NT2/D1 (cell line): ENCODE data around the gene UBE2O.

Experiments
- YY1 ChIP-seq: IDR thresholded peaks from 2 replicates; pipeline ENCODE4 v1.6.1; 2011; ENCODE audit not compliant: insufficient read length, insufficient read depth
- ZNF274 ChIP-seq: IDR thresholded peaks from 2 replicates; pipeline ENCODE4 v1.6.1; 2011; ENCODE audit warnings: mild to moderate bottlenecking, low read depth, low read length

GRCh38 chr17:76474894-76475293, 21.9 kb upstream of the UBE2O start:
- TF ChIP-seq YY1 = no peak
- no peak for TF ChIP-seq ZNF274
